Testis (tissue), 3 donors: ENCODE data around the gene ID1. TPM values are rescaled to one million over a fixed set of nuclear protein-coding genes. Genes with fewer than 3 reads are reported as not detected.

Source experiments
- DNase-seq: peaks from one replicate; pipeline ENCODE4 v3.0.0-alpha.2; 2019
- H3K27ac ChIP-seq, 2 donors: fragments of 200-600 bp; sonication (generic); one replicate each; pipeline ENCODE4 v1.5.1; 2019
- H3K27me3 ChIP-seq: fragments of 200-600 bp; sonication (generic); one replicate; pipeline ENCODE4 v1.5.1; 2019
- H3K36me3 ChIP-seq: fragments of 200-600 bp; sonication (generic); one replicate; pipeline ENCODE4 v1.5.1; 2017; ENCODE audit warnings: low read depth; ENCODE audit errors: missing control alignments
- H3K4me1 ChIP-seq: fragments of 200-600 bp; sonication (generic); one replicate; pipeline ENCODE4 v1.5.1; 2019
- H3K4me3 ChIP-seq, 2 donors: fragments of 200-600 bp; sonication (generic); one replicate each; pipeline ENCODE4 v1.5.1; 2017 to 2019
- H3K9me3 ChIP-seq: fragments of 200-600 bp; sonication (generic); one replicate; pipeline ENCODE4 v1.5.1; 2017
- POLR2A ChIP-seq: fragments of 450-650 bp; IDR thresholded peaks from one replicate; pipeline ENCODE4 v1.6.1; 2017; ENCODE audit warnings: antibody characterized with exemption, mild to moderate bottlenecking, moderate library complexity
- WGBS, 2 donors: methylation state at CpG; one replicate each; pipeline ENCODE4 v1.1.5; 2018; 5-methylcytosine and 5-hydroxymethylcytosine counted together
- intact Hi-C: fragments of 100-400 bp; cut with DNase I; formaldehyde crosslinking; loops from one replicate; pipeline ENCODE4 v1.15.1; 2023; ENCODE audit warnings: low total_unique reads
- polyA plus RNA-seq: library from polyadenylated mRNA; stranded (reverse); fragments of 350-450 nt; fragmentation: Illumina TruSeq; extraction: RNeasy Lipid Tissue Mini Kit (QIAGEN cat#74804); gene quantifications from one replicate; pipeline ENCODE4 v1.2.3, GENCODE V29; 2014; ENCODE audit warnings: low read depth, low replicate concordance; ENCODE audit not compliant: insufficient read depth
- total RNA-seq, 2 donors: library from RNA; depleted of rRNA; stranded (reverse); fragments of >200 nt; gene quantifications; one replicate each; pipeline ENCODE4 v1.2.3, GENCODE V29; 2016
- TF ChIP-seq, protein P1 (sequence below), 3 experiments: fragments of 450-650 bp in 2 of 3; fragments of 200-600 bp in 1 of 3; sonication (generic) in 1 of 3; IDR thresholded peaks; one replicate each; pipeline ENCODE4 v1.5.1; 2016 to 2019; ENCODE audit warnings: antibody characterized with exemption in 3 of 3, mild to moderate bottlenecking in 2 of 3, moderate library complexity in 1 of 3

The ID1 gene
- total and polyA plus RNA-seq, 3 donors from 2014 or later, result 18.7 to 128 (median 124) TPM

- peak overlapping the region in 1 of 2 donors; percentile 79 for H3K27ac ChIP-seq
- peak overlapping the region; percentile 36 to 49 for H3K4me3 ChIP-seq
- H3K4me1 ChIP-seq, result no peaks in the 10 kb centered on the region
- no peaks in the 10 kb centered on the region for H3K36me3 ChIP-seq
- no peaks in the 10 kb centered on the region for H3K27me3 ChIP-seq
- TF ChIP-seq, protein P1, sequence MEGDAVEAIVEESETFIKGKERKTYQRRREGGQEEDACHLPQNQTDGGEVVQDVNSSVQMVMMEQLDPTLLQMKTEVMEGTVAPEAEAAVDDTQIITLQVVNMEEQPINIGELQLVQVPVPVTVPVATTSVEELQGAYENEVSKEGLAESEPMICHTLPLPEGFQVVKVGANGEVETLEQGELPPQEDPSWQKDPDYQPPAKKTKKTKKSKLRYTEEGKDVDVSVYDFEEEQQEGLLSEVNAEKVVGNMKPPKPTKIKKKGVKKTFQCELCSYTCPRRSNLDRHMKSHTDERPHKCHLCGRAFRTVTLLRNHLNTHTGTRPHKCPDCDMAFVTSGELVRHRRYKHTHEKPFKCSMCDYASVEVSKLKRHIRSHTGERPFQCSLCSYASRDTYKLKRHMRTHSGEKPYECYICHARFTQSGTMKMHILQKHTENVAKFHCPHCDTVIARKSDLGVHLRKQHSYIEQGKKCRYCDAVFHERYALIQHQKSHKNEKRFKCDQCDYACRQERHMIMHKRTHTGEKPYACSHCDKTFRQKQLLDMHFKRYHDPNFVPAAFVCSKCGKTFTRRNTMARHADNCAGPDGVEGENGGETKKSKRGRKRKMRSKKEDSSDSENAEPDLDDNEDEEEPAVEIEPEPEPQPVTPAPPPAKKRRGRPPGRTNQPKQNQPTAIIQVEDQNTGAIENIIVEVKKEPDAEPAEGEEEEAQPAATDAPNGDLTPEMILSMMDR (IDR thresholded peaks at IDR 0.05), result no peak
- no peak for TF ChIP-seq POLR2A
- intact Hi-C loops, result no loop called here
- 5% methylated on average over 37 to 46 of the region's 76 CpGs for WGBS, 2 donors
- no peaks in the 10 kb centered on the region for H3K9me3 ChIP-seq
- no peak for DNase-seq
These were observed 17.3 kb upstream of the ID1 start for GRCh38 chr20:31587545-31588389.

DNA sequence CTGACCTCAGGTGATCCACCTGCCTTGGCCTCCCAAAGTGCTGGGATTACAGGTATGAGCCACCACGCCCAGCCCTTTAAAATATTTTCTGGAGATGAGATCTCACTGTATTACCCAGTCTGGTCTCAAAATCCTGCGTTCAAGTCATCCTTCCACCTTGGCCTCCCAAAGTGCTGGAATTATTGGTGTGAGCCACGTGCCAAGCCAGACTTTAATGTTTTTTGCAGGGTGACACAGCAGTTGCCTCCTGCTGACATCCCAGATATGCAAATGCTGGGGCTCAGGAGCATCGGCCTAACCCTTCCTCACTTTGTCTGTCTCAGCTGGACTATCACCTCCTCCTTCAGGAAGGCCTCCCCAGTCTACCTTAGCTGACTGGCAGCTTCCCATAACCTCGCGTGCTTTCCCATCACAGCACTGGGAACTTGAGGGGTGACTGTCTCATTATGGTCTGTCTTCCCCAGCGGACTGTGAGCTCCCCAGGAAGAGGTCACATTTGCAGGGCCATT, 14.3 kb upstream of the ID1 start:
- TF ChIP-seq, protein P1 (IDR thresholded peaks at IDR 0.05), result no peak
- no peak for TF ChIP-seq POLR2A
- intact Hi-C loops, result no loop called here
- no peaks in the 10 kb centered on the region for H3K36me3 ChIP-seq
- H3K4me3 ChIP-seq, result no peak overlapping the region
- DNase-seq, result no peak
- no peaks in the 10 kb centered on the region for H3K27me3 ChIP-seq
- H3K4me1 ChIP-seq, result peaks cover 2% of the 10 kb centered on the region
- no peak overlapping the region for H3K27ac ChIP-seq
- H3K9me3 ChIP-seq, result no peaks in the 10 kb centered on the region
- WGBS, 2 donors, result 84 to 87% methylated on average over 7 of the region's 7 CpGs

- H3K27ac ChIP-seq, result peak overlapping the region in 1 of 2 donors; percentile 41
- H3K27me3 ChIP-seq, result no peaks in the 10 kb centered on the region
- intact Hi-C loops, result no loop called here
- H3K9me3 ChIP-seq, result no peaks in the 10 kb centered on the region
- TF ChIP-seq POLR2A, result no peak
- TF ChIP-seq, protein P1 (IDR thresholded peaks at IDR 0.05), result no peak
- no peak for DNase-seq
- peaks cover 8% of the 10 kb centered on the region for H3K4me1 ChIP-seq
- no peaks in the 10 kb centered on the region for H3K36me3 ChIP-seq
- 83 to 85% methylated on average over 8 to 11 of the region's 11 CpGs for WGBS, 2 donors
- H3K4me3 ChIP-seq, result no peak overlapping the region
These were observed 11.7 kb upstream of the ID1 start for GRCh38 chr20:31593221-31594001.

- 89 to 92% methylated on average over 11 to 13 of the region's 13 CpGs for WGBS, 2 donors
- TF ChIP-seq, protein P1 (IDR thresholded peaks at IDR 0.05), result no peak
- TF ChIP-seq POLR2A, result no peak
- no peak for DNase-seq
- peaks cover 8% of the 10 kb centered on the region for H3K4me1 ChIP-seq
- no peaks in the 10 kb centered on the region for H3K9me3 ChIP-seq
- no peaks in the 10 kb centered on the region for H3K27me3 ChIP-seq
- no peaks in the 10 kb centered on the region for H3K36me3 ChIP-seq
- intact Hi-C loops, result no loop called here
- H3K27ac ChIP-seq, result peak overlapping the region in 1 of 2 donors; percentile 41
- H3K4me3 ChIP-seq, result no peak overlapping the region
These were observed 11.0 kb upstream of the ID1 start for GRCh38 chr20:31594002-31594557.
